HepG2 (cell line): ENCODE data around the gene LAMB4. TPM values are rescaled to one million over a fixed set of nuclear protein-coding genes. Genes with fewer than 3 reads are reported as not detected.

Experiments
- ATAC-seq: fragments of 200-7000 bp; cut with Tn5 transposase; 3 replicates; pipeline ENCODE4 v1.9.1; 2020; ENCODE audit warnings: mild to moderate bottlenecking, moderate library complexity
- BruUV-seq: library from RNA; stranded (reverse); fragments of 400-500 nt; replicated peaks from 2 replicates; lab custom pipeline; 2021; lab: Mats Ljungman, UMichigan
- CTCF ChIA-PET: fragments of 300-600 bp; formaldehyde crosslinking; extraction: SDS; loops from one replicate; lab custom pipeline; 2021; ENCODE audit warnings: low total read pairs, inconsistent platforms, low intra/inter-chr PET ratio; lab: Yijun Ruan, JAX
- POLR2A ChIA-PET: fragments of 350-600 bp; sonication (Branson Sonifier 250); formaldehyde crosslinking; loops from one replicate; lab custom pipeline; 2020; ENCODE audit warnings: antibody characterized with exemption, inconsistent platforms; lab: Yijun Ruan, JAX
- DNase-seq: peaks from one replicate; pipeline ENCODE4 v3.0.0-alpha.2; 2015; ENCODE audit warnings: low spot score
- FAIRE-seq: peaks from 3 replicates; lab custom pipeline; 2011; peaks lifted over from hg19 to GRCh38; lab: Jason Lieb, UNC
- H2AFZ ChIP-seq: one replicate; pipeline ENCODE4 v1.6.1; 2011; ENCODE audit warnings: low read length, inconsistent platforms
- H3K27ac ChIP-seq: fragments of 300-600 bp; 3 replicates; pipeline ENCODE4 v1.8.0; 2011; ENCODE audit warnings: mixed run types, mild to moderate bottlenecking, mixed read lengths, low read length, inconsistent platforms; ENCODE audit not compliant: insufficient read depth; ENCODE audit errors: extremely low read length
- H3K27me3 ChIP-seq, 2 experiments: fragments of 200-600 bp in 1 of 2; 2 replicates in 1 of 2; 3 replicates in 1 of 2; pipeline versions ENCODE4 v1.6.0 to v1.8.0; 2011; ENCODE audit warnings: low read length in 2 of 2, mild to moderate bottlenecking in 2 of 2, moderate library complexity in 2 of 2, inconsistent platforms in 1 of 2; ENCODE audit not compliant: insufficient read depth in 2 of 2, control insufficient read depth in 1 of 2
- H3K36me3 ChIP-seq, 2 experiments: fragments of 200-600 bp in 1 of 2; replicated peaks in 1 of 2; 2 replicates in 1 of 2; 3 replicates in 1 of 2; pipeline versions ENCODE4 v1.5.1 to v1.8.0; 2011; ENCODE audit warnings: low read length in 2 of 2, inconsistent platforms in 1 of 2; ENCODE audit not compliant: insufficient read depth in 2 of 2, control insufficient read depth in 1 of 2
- H3K4me1 ChIP-seq: 2 replicates; pipeline ENCODE4 v1.5.1; 2012; ENCODE audit warnings: low read length, inconsistent platforms; ENCODE audit not compliant: insufficient read depth
- H3K4me2 ChIP-seq: 2 replicates; pipeline ENCODE4 v1.6.0; 2011; ENCODE audit warnings: low read depth, low read length, inconsistent platforms
- H3K4me3 ChIP-seq, 3 experiments: fragments of 200-600 bp in 1 of 3; sonication (generic), shearing (Covaris generic) in 1 of 3; replicated peaks in 1 of 3; 2 replicates each; pipeline ENCODE4 v1.5.1; 2011 to 2016; ENCODE audit warnings: low read length in 3 of 3, inconsistent platforms in 2 of 3, low read depth in 2 of 3, mild to moderate bottlenecking in 2 of 3, control low read depth in 1 of 3, mixed read lengths in 1 of 3; ENCODE audit not compliant: insufficient read depth in 1 of 3
- H3K79me2 ChIP-seq: one replicate; pipeline ENCODE4 v1.6.1; 2011; ENCODE audit warnings: low read length, inconsistent platforms; ENCODE audit not compliant: insufficient read depth
- H3K9ac ChIP-seq: 2 replicates; pipeline ENCODE4 v1.6.0; 2011; ENCODE audit warnings: mild to moderate bottlenecking, low read depth, low read length, inconsistent platforms; ENCODE audit not compliant: insufficient read depth
- H3K9me3 ChIP-seq: 2 replicates; pipeline ENCODE4 v1.5.1; 2012; ENCODE audit warnings: mild to moderate bottlenecking, low read length
- H4K20me1 ChIP-seq: 2 replicates; pipeline ENCODE4 v1.6.0; 2011; ENCODE audit warnings: inconsistent platforms, mild to moderate bottlenecking, low read length, moderate library complexity; ENCODE audit not compliant: insufficient read depth
- BCL6 ChIP-seq: IDR thresholded peaks from 2 replicates; pipeline ENCODE4 v1.6.1; 2016; ENCODE audit warnings: missing genetic modification reagents, missing compliant biosample characterization
- CCAR2 ChIP-seq: fragments of 200-400 bp; formaldehyde crosslinking; optimal IDR thresholded peaks from 2 replicates; pipeline ENCODE3; 2018; ENCODE audit warnings: low read depth, mild to moderate bottlenecking, low read length, moderate library complexity
- PAWR ChIP-seq: sonication (generic); formaldehyde crosslinking; IDR thresholded peaks from 2 replicates; pipeline ENCODE4 v1.4.0; 2020; ENCODE audit warnings: missing genetic modification reagents, mild to moderate bottlenecking, borderline replicate concordance
- ZIK1 ChIP-seq: sonication (generic); formaldehyde crosslinking; IDR thresholded peaks from 2 replicates; pipeline ENCODE4 v1.5.0; 2020; ENCODE audit warnings: mild to moderate bottlenecking, low read depth, missing genetic modification reagents, borderline replicate concordance
- ZNF563 ChIP-seq: sonication (generic); formaldehyde crosslinking; IDR thresholded peaks from 2 replicates; pipeline ENCODE4 v1.8.0; 2022; ENCODE audit warnings: mild to moderate bottlenecking, moderate library complexity, missing genetic modification reagents
- WGBS: methylation state at CpG from one replicate; pipeline ENCODE4 v1.1.6; 2017; ENCODE audit warnings: low lambda C conversion rate; 5-methylcytosine and 5-hydroxymethylcytosine counted together
- in situ Hi-C: cut with HindIII; loops from 2 replicates; pipeline ENCODE4 v1.10.0; 2017; ENCODE audit warnings: low pct_unique_long_range_greater_than_20kb; ENCODE audit not compliant: extremely low pct_ligation_motif_present
- intact Hi-C: fragments of 100-400 bp; cut with micrococcal nuclease; formaldehyde crosslinking; loops from one replicate; pipeline ENCODE4 v1.10.0; 2022; ENCODE audit not compliant: unreplicated experiment
- polyA plus RNA-seq, 8 experiments: library from polyadenylated mRNA; depleted of rRNA in 3 of 8; stranded (reverse) in 7 of 8; unstranded in 1 of 8; fragments of >200 nt; fragmentation: Illumina TruSeq in 4 of 8; extraction: Trizol in 4 of 8; gene quantifications; 2 replicates each; pipeline versions ENCODE4 v1.2.1 to v1.2.3, GENCODE V29; 2011 to 2016; ENCODE audit warnings: low read depth in 4 of 8, missing spikeins in 1 of 8, mixed read lengths in 1 of 8; ENCODE audit not compliant: insufficient read depth in 1 of 8
- total RNA-seq, 5 experiments: library from RNA; depleted of rRNA; stranded (reverse); fragments of >200 nt; fragmentation: Illumina TruSeq; extraction: Trizol; gene quantifications; 2 replicates each; pipeline ENCODE4 v1.2.3, GENCODE V29; 2016; ENCODE audit warnings: low read depth in 1 of 5
- TF ChIP-seq, protein P1 (sequence below): sonication (generic); formaldehyde crosslinking; IDR thresholded peaks from 2 replicates; pipeline ENCODE4 v1.8.1; 2023; ENCODE audit warnings: mild to moderate bottlenecking, inconsistent platforms, moderate library complexity, missing genetic modification reagents, borderline replicate concordance
- TF ChIP-seq, protein P2 (sequence below), 2 experiments: IDR thresholded peaks; 2 replicates each; pipeline ENCODE4 v1.6.1; 2011 to 2012; ENCODE audit warnings: low read length in 2 of 2, borderline replicate concordance in 1 of 2, low read depth in 1 of 2, mild to moderate bottlenecking in 1 of 2, moderate library complexity in 1 of 2
- TF ChIP-seq, protein P3 (sequence below): sonication (generic); formaldehyde crosslinking; IDR thresholded peaks from 2 replicates; pipeline ENCODE4 v1.4.0; 2020; ENCODE audit warnings: missing genetic modification reagents, borderline replicate concordance

The LAMB4 gene
- total and polyA plus RNA-seq, 2 of the 13 experiments (the other 11 are each of a cell fraction or from before 2014, with no cell fraction given): 0.05 TPM; not detected in 1

DNA sequence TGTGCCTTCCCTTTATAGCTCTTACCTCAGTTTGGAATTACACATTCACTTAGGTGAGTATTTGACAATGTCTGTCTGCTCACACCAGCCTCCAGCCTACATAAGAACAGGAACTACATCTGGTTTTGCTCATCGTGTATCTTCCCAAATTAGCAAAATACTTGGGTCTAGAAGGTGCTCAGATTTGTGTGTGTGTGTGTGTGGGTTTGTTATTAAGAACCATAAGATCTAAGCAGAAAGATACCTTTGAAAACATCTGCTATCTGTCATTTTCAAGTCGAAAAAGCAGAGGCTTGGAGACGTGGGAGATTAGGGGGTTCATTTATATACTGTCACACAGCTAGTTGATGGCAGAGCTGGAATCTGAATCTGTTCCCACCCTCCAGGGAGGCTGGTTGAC, 14.8 kb upstream of the LAMB4 start (continued):
- TF ChIP-seq, protein P1, sequence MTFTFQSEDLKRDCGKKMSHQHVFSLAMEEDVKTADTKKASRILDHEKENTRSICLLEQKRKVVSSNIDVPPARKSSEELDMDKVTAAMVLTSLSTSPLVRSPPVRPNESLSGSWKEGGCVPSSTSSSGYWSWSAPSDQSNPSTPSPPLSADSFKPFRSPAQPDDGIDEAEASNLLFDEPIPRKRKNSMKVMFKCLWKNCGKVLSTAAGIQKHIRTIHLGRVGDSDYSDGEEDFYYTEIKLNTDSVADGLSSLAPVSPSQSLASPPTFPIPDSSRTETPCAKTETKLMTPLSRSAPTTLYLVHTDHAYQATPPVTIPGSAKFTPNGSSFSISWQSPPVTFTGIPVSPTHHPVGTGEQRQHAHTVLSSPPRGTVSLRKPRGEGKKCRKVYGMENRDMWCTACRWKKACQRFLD (CRISPR knock-in tag): no peak
- TF ChIP-seq, protein P2, sequence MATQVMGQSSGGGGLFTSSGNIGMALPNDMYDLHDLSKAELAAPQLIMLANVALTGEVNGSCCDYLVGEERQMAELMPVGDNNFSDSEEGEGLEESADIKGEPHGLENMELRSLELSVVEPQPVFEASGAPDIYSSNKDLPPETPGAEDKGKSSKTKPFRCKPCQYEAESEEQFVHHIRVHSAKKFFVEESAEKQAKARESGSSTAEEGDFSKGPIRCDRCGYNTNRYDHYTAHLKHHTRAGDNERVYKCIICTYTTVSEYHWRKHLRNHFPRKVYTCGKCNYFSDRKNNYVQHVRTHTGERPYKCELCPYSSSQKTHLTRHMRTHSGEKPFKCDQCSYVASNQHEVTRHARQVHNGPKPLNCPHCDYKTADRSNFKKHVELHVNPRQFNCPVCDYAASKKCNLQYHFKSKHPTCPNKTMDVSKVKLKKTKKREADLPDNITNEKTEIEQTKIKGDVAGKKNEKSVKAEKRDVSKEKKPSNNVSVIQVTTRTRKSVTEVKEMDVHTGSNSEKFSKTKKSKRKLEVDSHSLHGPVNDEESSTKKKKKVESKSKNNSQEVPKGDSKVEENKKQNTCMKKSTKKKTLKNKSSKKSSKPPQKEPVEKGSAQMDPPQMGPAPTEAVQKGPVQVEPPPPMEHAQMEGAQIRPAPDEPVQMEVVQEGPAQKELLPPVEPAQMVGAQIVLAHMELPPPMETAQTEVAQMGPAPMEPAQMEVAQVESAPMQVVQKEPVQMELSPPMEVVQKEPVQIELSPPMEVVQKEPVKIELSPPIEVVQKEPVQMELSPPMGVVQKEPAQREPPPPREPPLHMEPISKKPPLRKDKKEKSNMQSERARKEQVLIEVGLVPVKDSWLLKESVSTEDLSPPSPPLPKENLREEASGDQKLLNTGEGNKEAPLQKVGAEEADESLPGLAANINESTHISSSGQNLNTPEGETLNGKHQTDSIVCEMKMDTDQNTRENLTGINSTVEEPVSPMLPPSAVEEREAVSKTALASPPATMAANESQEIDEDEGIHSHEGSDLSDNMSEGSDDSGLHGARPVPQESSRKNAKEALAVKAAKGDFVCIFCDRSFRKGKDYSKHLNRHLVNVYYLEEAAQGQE (IDR thresholded peaks at IDR 0.05; ENCODE audit: borderline replicate concordance in 1 of 2, low read depth in 1 of 2, low read length in 2 of 2): no peak
- no peak for TF ChIP-seq ZNF563 (CRISPR knock-in tag)
- no peak for TF ChIP-seq ZIK1 (CRISPR knock-in tag)

DNA sequence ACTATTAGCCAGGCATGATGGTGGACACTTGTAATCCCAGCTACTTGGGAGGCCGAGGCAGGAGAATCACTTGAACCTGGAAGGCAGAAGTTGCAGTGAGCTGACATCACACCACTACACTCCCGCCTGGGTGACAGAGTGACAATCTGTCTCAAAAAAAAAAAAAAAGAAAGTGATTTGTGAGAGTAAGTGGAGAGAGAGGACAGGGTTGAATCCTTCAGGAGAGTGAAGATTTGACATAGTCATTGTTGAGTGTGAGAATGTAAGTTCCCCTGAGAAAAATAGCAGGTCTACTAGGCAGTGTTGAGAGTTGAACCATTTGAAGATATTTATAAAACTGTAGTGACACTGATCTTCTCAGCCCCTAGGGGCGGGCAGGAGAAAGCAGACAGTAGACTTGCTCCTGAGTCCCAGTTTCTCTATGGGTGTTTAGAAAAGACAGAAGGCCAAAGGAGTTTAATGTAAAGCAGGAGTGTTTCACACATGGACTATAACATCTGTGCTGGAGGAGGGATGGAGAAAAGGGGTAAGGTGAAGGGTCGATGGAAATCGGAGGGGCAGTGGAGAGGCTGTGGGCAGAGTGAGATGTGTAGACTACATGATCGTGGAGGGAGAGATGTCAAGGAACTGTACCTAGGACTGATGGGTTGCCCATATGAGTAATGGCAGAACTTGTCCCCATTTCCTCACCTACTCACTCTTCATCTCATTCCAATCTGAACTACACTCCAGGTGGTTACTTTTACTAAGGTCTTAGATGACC, 13.7 kb upstream of the LAMB4 start:
- intact Hi-C loops: loop anchor here (10.0 kb wide), 2 partner anchors 399 to 679 kb away; partner anchors contain the start of gene CBLL1
- H3K4me3 ChIP-seq: no peak overlapping the region
- no peak overlapping the region for H2AFZ ChIP-seq
- peaks cover 0 to 9% of the 10 kb centered on the region in 2 experiments; a peak in 1 of 5 replicates for H3K27me3 ChIP-seq
- DNase-seq (no peak), FAIRE-seq (no peak), ATAC-seq (peak; percentile 75)
- TF ChIP-seq, protein P3, sequence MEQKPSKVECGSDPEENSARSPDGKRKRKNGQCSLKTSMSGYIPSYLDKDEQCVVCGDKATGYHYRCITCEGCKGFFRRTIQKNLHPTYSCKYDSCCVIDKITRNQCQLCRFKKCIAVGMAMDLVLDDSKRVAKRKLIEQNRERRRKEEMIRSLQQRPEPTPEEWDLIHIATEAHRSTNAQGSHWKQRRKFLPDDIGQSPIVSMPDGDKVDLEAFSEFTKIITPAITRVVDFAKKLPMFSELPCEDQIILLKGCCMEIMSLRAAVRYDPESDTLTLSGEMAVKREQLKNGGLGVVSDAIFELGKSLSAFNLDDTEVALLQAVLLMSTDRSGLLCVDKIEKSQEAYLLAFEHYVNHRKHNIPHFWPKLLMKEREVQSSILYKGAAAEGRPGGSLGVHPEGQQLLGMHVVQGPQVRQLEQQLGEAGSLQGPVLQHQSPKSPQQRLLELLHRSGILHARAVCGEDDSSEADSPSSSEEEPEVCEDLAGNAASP: no peak
- TF ChIP-seq CCAR2 (no peak), PAWR (CRISPR knock-in tag) (no peak), BCL6 (CRISPR knock-in tag) (no peak)
- H3K9ac ChIP-seq: no peak overlapping the region
- 28% methylated on average over 6 of the region's 6 CpGs for WGBS
- H3K9me3 ChIP-seq: no peaks in the 10 kb centered on the region
- H3K27ac ChIP-seq: no peak overlapping the region
- H3K4me2 ChIP-seq: no peak overlapping the region
- H3K36me3 ChIP-seq: no peaks in the 10 kb centered on the region
- no peaks in the 10 kb centered on the region for H4K20me1 ChIP-seq
- BruUV-seq: no TSS peak
- POLR2A ChIA-PET: no interaction called here
- H3K4me1 ChIP-seq: no peaks in the 10 kb centered on the region
- CTCF ChIA-PET: no interaction called here
- in situ Hi-C loops: no loop called here
- H3K79me2 ChIP-seq: no peaks in the 10 kb centered on the region
